IgD-negative memory B cell (primary cell): ENCODE measurements around the gene CDKN2C. TPM values are rescaled to one million over a fixed set of nuclear protein-coding genes. Genes with fewer than 3 reads are reported as not detected.
A peak's percentile ranks its signal among the peaks of the same experiment; 100 is the strongest.
"Not testable (repeated sequence)": the region's sequence is repeated elsewhere in the genome, so short reads cannot be mapped to it uniquely, and the experiment has no call there.

Experiments
- H3K27ac Mint-ChIP-seq, 3 donors: one replicate each; pipeline ENCODE4 v1.8.0; 2020 to 2022; ENCODE audit warnings: mild to moderate bottlenecking in 3 of 3, mixed read lengths in 3 of 3, moderate library complexity in 1 of 3
- H3K27me3 Mint-ChIP-seq: one replicate; pipeline ENCODE4 v1.8.0; 2021; ENCODE audit warnings: mixed read lengths
- H3K36me3 Mint-ChIP-seq: one replicate; pipeline ENCODE4 v1.8.0; 2020; ENCODE audit warnings: mild to moderate bottlenecking, mixed read lengths
- H3K4me1 Mint-ChIP-seq, 3 donors: one replicate each; pipeline ENCODE4 v1.8.0; 2020 to 2022; ENCODE audit warnings: mixed read lengths in 3 of 3, mild to moderate bottlenecking in 1 of 3
- H3K4me3 Mint-ChIP-seq, 4 donors: one replicate each; pipeline ENCODE4 v1.8.0; 2020 to 2022; ENCODE audit warnings: mild to moderate bottlenecking in 4 of 4, mixed read lengths in 4 of 4, moderate library complexity in 3 of 4
- H3K9me3 Mint-ChIP-seq, 3 donors: one replicate each; pipeline ENCODE4 v1.8.0; 2020 to 2021; ENCODE audit warnings: mixed read lengths in 3 of 3, mild to moderate bottlenecking in 1 of 3
- polyA plus RNA-seq: library from polyadenylated mRNA; unstranded; fragments of 300-500 nt; fragmentation: Illumina TruSeq; gene quantifications from one replicate; pipeline ENCODE4 v1.2.3, GENCODE V29; 2021

Gene CDKN2C
- 6.0 TPM for polyA plus RNA-seq

- peak within 1 kb of the TSS; percentile 58 to 82 (median 79) for H3K27ac Mint-ChIP-seq
- no peaks in the 10 kb centered on the region for H3K9me3 Mint-ChIP-seq
- H3K27me3 Mint-ChIP-seq, result peaks cover 16% of the 10 kb centered on the region
- peaks cover 5 to 23% (median 12%) of the 10 kb centered on the region in 3 donors for H3K4me1 Mint-ChIP-seq
- no peaks in the 10 kb centered on the region for H3K36me3 Mint-ChIP-seq
- peak within 1 kb of the TSS; percentile 89 to 99 (median 92) for H3K4me3 Mint-ChIP-seq
Observed at GRCh38 chr1:50969611-50970508, at the start of gene CDKN2C. CDKN2C (plus strand) TSS chr1:50970245; CDS start chr1:50970369, 124 bp downstream.

DNA sequence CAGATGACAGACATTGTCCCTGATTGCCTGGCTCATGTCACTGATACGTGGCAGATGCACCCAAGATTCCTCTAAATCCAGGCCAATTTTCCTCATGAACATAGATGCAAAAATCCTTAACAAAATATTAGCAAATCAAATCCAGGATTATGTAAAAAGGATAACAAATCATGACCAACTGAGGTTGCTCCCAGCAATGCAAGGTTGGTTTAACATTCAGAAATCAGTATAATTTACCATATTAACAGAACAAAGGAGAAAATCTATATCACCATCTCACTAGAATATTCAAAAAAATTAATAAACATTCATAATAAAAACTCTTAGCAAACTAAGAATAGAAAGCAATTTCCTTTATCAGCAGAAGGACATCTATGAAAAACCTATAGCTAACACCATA lies 49.6 kb upstream of the CDKN2C start:
- H3K27ac Mint-ChIP-seq, result no peak overlapping the region
- peaks cover 13% of the 10 kb centered on the region for H3K36me3 Mint-ChIP-seq
- H3K9me3 Mint-ChIP-seq, result peaks cover 4 to 14% (median 7%) of the 10 kb centered on the region in 3 donors
- H3K4me3 Mint-ChIP-seq, result no peak overlapping the region
- peaks cover 25 to 36% (median 31%) of the 10 kb centered on the region in 3 donors for H3K4me1 Mint-ChIP-seq
- no peaks in the 10 kb centered on the region for H3K27me3 Mint-ChIP-seq

DNA sequence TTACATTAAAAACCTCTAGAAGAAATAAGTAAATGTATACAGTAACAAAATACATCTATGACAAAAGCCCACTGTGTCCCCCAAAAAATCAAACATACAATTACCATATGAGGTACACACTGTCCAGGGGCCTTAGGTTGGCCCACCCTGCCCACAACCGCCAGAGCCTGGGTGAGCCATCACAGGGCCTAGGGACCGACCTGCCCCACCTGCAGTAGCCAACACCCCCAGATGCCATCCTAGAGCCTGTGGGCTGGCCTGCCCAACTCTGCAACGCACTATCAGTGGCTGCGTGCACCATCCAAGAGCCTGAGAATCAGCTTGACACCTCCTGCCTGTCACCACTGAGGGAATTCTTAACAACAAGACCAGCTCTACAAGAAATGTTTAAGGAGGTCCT lies 49.0 kb upstream of the CDKN2C start:
- Mint-ChIP-seq H3K4me1 (peaks cover 25 to 33% (median 27%) of the 10 kb centered on the region in 3 donors), H3K9me3 (peaks cover 4 to 14% (median 7%) of the 10 kb centered on the region in 3 donors), H3K4me3 (no peak overlapping the region), H3K27ac (no peak overlapping the region), H3K36me3 (peaks cover 13% of the 10 kb centered on the region), H3K27me3 (no peaks in the 10 kb centered on the region)

GRCh38 chr1:50923564-50923963 lies 46.5 kb upstream of the CDKN2C start:
- peaks cover 10 to 14% (median 11%) of the 10 kb centered on the region in 3 donors for H3K4me1 Mint-ChIP-seq
- H3K27ac Mint-ChIP-seq, result no peak overlapping the region
- peaks cover 15% of the 10 kb centered on the region for H3K36me3 Mint-ChIP-seq
- H3K4me3 Mint-ChIP-seq, result no peak overlapping the region
- peaks cover 4 to 14% (median 7%) of the 10 kb centered on the region in 3 donors for H3K9me3 Mint-ChIP-seq
- H3K27me3 Mint-ChIP-seq, result no peaks in the 10 kb centered on the region

- no peak overlapping the region for H3K4me3 Mint-ChIP-seq
- no peaks in the 10 kb centered on the region for H3K27me3 Mint-ChIP-seq
- peaks cover 0 to 7% (median 5%) of the 10 kb centered on the region in 3 donors for H3K9me3 Mint-ChIP-seq
- H3K4me1 Mint-ChIP-seq, result peaks cover 5 to 22% (median 14%) of the 10 kb centered on the region in 3 donors
- peaks cover 6% of the 10 kb centered on the region for H3K36me3 Mint-ChIP-seq
- H3K27ac Mint-ChIP-seq, result no peak overlapping the region
Observed at GRCh38 chr1:50929376-50929958, 40.6 kb upstream of the CDKN2C start.

DNA sequence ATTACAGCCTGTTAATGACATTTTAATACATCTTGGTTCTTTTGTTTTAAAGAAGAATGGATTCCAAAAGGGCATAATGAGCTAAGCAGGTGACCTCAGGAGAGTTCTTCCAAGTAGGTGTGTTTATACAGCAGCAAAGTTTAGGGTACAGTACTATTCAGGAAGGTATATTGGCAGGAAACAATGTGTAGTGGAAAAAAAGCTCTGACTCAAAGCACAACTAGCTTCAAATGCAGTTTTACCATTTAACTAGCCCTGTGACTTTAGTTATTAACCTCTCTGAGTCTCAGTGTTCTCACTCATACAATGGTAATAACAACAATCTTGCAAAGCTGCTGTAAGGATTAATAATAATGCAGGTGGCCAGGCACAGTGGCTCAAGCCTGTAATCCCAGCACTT lies 39.9 kb upstream of the CDKN2C start:
- peak overlapping the region in 1 of 3 donors; percentile 87 for H3K27ac Mint-ChIP-seq
- H3K36me3 Mint-ChIP-seq, result peaks cover 4% of the 10 kb centered on the region
- no peak overlapping the region for H3K4me3 Mint-ChIP-seq
- H3K27me3 Mint-ChIP-seq, result no peaks in the 10 kb centered on the region
- peaks cover 0 to 7% (median 4%) of the 10 kb centered on the region in 3 donors for H3K9me3 Mint-ChIP-seq
- peaks cover 5 to 22% (median 14%) of the 10 kb centered on the region in 3 donors for H3K4me1 Mint-ChIP-seq

DNA sequence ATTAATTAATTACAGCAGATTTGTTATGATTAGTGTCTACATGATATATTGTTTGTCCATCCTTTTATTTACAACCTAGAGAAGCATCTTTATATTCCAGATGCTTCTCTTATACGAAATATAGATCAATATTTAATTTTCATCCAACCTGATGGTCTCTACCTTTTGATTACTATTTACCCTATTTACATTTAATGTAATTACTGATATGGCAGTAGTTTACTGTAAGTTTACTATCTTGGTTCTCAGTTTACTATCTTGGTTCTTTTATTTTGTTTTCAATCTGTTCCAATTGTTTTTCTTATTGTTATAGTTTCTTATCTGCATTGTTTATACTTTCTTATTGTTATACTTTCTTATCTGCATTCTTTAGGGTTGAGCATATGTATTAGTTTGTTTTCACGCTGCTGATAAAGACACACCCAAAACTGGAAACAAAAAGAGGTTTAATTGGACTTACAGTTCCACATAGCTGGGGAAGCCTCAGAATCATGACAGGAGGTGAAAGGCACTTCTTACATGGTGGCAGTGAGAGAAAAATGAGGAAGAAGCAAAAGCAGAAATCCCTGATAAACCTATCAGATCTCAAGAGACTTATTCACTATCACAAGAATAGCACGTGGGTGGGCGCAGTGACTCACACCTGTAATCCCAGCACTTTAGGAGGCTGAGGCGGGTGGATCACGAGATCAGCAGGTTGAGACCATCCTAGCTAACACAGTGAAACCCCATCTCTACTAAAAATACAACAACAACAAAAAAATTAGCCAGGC lies 38.9 kb upstream of the CDKN2C start:
- peaks cover 7% of the 10 kb centered on the region for H3K36me3 Mint-ChIP-seq
- no peak overlapping the region for H3K4me3 Mint-ChIP-seq
- peak overlapping the region in 2 of 3 donors; percentile 4 to 87 for H3K27ac Mint-ChIP-seq
- peaks cover 10 to 27% (median 15%) of the 10 kb centered on the region in 3 donors for H3K4me1 Mint-ChIP-seq
- peaks cover 0 to 7% (median 4%) of the 10 kb centered on the region in 3 donors for H3K9me3 Mint-ChIP-seq
- no peaks in the 10 kb centered on the region for H3K27me3 Mint-ChIP-seq

GRCh38 chr1:50932043-50932442 lies 38.0 kb upstream of the CDKN2C start:
- peaks cover 17 to 34% (median 24%) of the 10 kb centered on the region in 3 donors for H3K4me1 Mint-ChIP-seq
- H3K27ac Mint-ChIP-seq, result peak overlapping the region in 1 of 3 donors; percentile 51
- peak overlapping the region in 1 of 4 donors; percentile 58 for H3K4me3 Mint-ChIP-seq
- H3K36me3 Mint-ChIP-seq, H3K9me3 Mint-ChIP-seq, H3K27me3 Mint-ChIP-seq: not testable (repeated sequence)

DNA sequence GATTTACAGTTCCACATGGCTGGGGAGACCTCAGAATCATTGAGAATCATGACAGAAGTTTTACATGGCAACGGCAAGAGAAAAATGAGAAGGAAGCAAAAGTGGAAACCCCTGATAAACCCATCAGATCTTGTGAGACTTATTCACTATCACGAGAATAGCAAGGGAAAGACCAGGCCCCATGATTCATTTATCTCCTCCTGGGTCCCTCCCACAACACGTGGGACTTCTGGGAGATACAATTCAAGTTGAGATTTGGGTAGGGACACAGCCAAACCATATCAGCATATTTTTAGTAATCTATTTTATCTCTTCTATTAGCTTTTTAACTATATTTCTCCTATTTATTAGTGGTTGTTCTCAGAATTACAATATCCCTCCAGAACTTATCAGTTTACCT lies 36.3 kb upstream of the CDKN2C start:
- H3K27me3 Mint-ChIP-seq, H3K4me3 Mint-ChIP-seq, H3K9me3 Mint-ChIP-seq, H3K36me3 Mint-ChIP-seq: not testable (repeated sequence)
- H3K27ac Mint-ChIP-seq, result peak overlapping the region in 1 of 3 donors; percentile 17
- peaks cover 17 to 41% (median 24%) of the 10 kb centered on the region in 3 donors for H3K4me1 Mint-ChIP-seq

DNA sequence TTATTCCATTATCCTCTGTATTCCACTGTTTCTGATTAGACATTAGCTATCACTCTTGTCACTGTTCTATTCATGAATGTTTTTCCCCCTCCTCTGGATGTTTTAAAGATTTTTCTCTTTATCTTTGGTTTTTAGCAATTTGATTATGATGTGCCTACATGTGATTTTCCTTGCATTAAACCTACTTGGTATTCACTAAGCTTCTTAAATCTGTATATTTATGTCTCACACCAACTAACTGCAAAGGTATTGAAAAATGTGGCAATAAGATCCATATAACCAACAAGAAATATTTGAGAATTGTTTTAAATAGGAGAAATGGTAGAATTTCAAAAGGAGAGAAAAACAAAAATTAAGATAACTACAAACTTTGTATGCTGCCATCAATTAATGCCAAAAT lies 35.2 kb upstream of the CDKN2C start:
- Mint-ChIP-seq H3K27ac (no peak overlapping the region), H3K9me3 (peaks cover 0 to 7% (median 4%) of the 10 kb centered on the region in 3 donors)

GRCh38 chr1:50935276-50935675 lies 34.8 kb upstream of the CDKN2C start:
- not testable (repeated sequence) for H3K27me3 Mint-ChIP-seq, H3K27ac Mint-ChIP-seq, H3K4me3 Mint-ChIP-seq, H3K9me3 Mint-ChIP-seq, H3K36me3 Mint-ChIP-seq
- H3K4me1 Mint-ChIP-seq, result peaks cover 17 to 35% (median 24%) of the 10 kb centered on the region in 3 donors

More for the DNA sequence above, 35.2 kb upstream of the CDKN2C start:
- Mint-ChIP-seq H3K27me3 (no peaks in the 10 kb centered on the region), H3K4me3 (no peak overlapping the region), H3K4me1 (peaks cover 17 to 38% (median 24%) of the 10 kb centered on the region in 3 donors), H3K36me3 (peaks cover 5% of the 10 kb centered on the region)

- peaks cover 17 to 32% (median 20%) of the 10 kb centered on the region in 3 donors for H3K4me1 Mint-ChIP-seq
- no peaks in the 10 kb centered on the region for H3K27me3 Mint-ChIP-seq
- peaks cover 0 to 2% (median 1%) of the 10 kb centered on the region in 3 donors for H3K9me3 Mint-ChIP-seq
- peaks cover 5% of the 10 kb centered on the region for H3K36me3 Mint-ChIP-seq
- no peak overlapping the region for H3K27ac Mint-ChIP-seq
- H3K4me3 Mint-ChIP-seq, result no peak overlapping the region
Observed at GRCh38 chr1:50936321-50936720, 33.7 kb upstream of the CDKN2C start.

DNA sequence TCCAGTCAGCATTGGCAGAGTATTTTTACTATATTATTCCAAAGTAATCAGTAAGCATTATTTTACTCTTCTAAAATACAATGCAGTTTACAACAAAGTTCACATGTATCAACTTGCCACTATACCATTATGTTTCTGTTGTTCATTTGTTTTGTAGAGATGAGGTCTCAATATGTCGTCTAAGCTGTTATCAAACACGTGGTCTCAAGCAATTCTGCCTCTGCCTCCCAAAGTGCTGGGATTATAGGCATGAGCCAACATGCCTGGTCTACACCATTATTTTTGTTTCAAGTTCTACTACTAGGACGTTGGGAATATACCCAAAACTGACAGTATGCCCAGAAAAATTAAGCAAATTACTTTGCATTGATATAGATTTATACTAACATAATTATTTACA lies 29.8 kb upstream of the CDKN2C start:
- H3K36me3 Mint-ChIP-seq, result peaks cover 3% of the 10 kb centered on the region
- H3K4me1 Mint-ChIP-seq, result peaks cover 15 to 32% (median 15%) of the 10 kb centered on the region in 3 donors
- no peaks in the 10 kb centered on the region for H3K9me3 Mint-ChIP-seq
- no peak overlapping the region for H3K4me3 Mint-ChIP-seq
- H3K27me3 Mint-ChIP-seq, result no peaks in the 10 kb centered on the region
- H3K27ac Mint-ChIP-seq, result no peak overlapping the region

- peaks cover 2 to 27% (median 8%) of the 10 kb centered on the region in 3 donors for H3K4me1 Mint-ChIP-seq
- H3K36me3 Mint-ChIP-seq, result no peaks in the 10 kb centered on the region
- no peak overlapping the region for H3K4me3 Mint-ChIP-seq
- no peaks in the 10 kb centered on the region for H3K9me3 Mint-ChIP-seq
- H3K27ac Mint-ChIP-seq, result no peak overlapping the region
- no peaks in the 10 kb centered on the region for H3K27me3 Mint-ChIP-seq
Observed at GRCh38 chr1:50942334-50942733, 27.7 kb upstream of the CDKN2C start.
